IPS DF 6.9 (cell line): ENCODE data around the gene FIBCD1.

Source experiments
- DNase-seq: peaks from one replicate; pipeline ENCODE4 v3.0.0-alpha.2; 2013; ENCODE audit warnings: low read depth, low spot score
- H3K27ac ChIP-seq: one replicate; pipeline ENCODE4 v1.5.1; 2013; ENCODE audit warnings: low read length, control low read depth
- H3K27me3 ChIP-seq: 2 replicates; pipeline ENCODE4 v1.6.1; 2013; ENCODE audit warnings: mild to moderate bottlenecking, low read length; ENCODE audit not compliant: control insufficient read depth, insufficient read depth
- H3K36me3 ChIP-seq: 2 replicates; pipeline ENCODE4 v1.6.1; 2013; ENCODE audit warnings: low read length; ENCODE audit not compliant: control insufficient read depth, insufficient read depth
- H3K4me1 ChIP-seq: 2 replicates; pipeline ENCODE4 v1.6.1; 2013; ENCODE audit warnings: low read length; ENCODE audit not compliant: control insufficient read depth, insufficient read depth
- H3K4me3 ChIP-seq: 2 replicates; pipeline ENCODE4 v1.5.1; 2013; ENCODE audit warnings: mild to moderate bottlenecking, low read length
- H3K9me3 ChIP-seq: 2 replicates; pipeline ENCODE4 v1.6.1; 2013; ENCODE audit warnings: low read length, inconsistent platforms; ENCODE audit not compliant: control insufficient read depth, insufficient read depth
- WGBS: extraction: QIAGEN DNeasy Blood & Tissue Kit; methylation state at CpG from one replicate; pipeline ENCODE4 v1.1.7; 2013; ENCODE audit warnings: mixed read lengths, missing lambda C conversion rate; ENCODE audit not compliant: insufficient read length, insufficient coverage; 5-methylcytosine and 5-hydroxymethylcytosine counted together

The FIBCD1 gene

DNA sequence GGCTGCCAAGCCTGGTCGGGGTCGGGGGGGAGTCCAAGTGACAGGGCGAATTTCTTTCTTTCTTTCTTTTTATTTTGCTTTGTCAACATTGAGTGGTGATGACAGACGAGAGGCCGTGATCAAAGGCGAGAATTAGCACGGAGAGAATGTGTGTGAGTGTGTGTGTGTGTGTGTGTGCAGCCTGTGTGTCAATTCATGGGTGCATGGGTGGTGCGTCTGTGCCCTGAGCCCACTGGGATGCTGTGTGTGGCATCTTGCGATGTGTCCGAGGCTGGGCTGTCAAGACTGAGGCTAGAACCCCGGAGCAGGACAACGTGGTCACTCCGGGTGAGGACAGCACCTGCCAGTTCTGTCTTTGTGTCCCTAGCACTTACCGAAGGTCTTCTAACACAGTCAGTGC lies 4.7 kb upstream of the FIBCD1 start:
- DNase-seq = no peak
- Histone ChIP-seq H3K4me3 (no peak overlapping the region), H3K36me3 (no peaks in the 10 kb centered on the region), H3K27ac (no peak overlapping the region), H3K9me3 (no peaks in the 10 kb centered on the region), H3K4me1 (peaks cover 4% of the 10 kb centered on the region), H3K27me3 (peaks cover 5% of the 10 kb centered on the region; the same call in 1 of the 2 replicates)
- WGBS = no CpG with 5 or more reads among the region's 14 CpGs

DNA sequence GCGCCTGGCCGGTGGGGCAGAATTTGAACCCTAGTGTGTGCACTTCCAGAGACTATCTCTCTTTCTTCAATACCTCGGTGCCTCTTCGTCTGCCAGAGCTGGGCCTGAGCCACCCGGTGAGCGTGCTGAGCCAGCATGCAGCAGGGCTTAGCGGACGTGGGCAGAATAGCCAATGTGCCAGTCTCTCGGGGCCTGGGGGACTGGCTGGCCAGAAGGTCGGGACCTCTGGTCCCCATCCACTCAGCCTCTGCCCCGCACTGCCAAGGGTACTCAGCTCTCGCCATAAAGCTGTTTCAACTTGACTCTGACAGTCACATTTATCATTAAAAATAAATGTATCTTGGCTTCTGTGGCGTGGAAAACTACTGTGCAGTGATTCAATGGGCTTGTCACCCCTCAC lies 4.2 kb upstream of the FIBCD1 start:
- no peaks in the 10 kb centered on the region for H3K9me3 ChIP-seq
- DNase-seq = no peak
- H3K4me3 ChIP-seq = no peak overlapping the region
- no peaks in the 10 kb centered on the region for H3K36me3 ChIP-seq
- no peak overlapping the region for H3K27ac ChIP-seq
- no CpG with 5 or more reads among the region's 13 CpGs for WGBS
- peaks cover 5% of the 10 kb centered on the region; the same call in 1 of the 2 replicates for H3K27me3 ChIP-seq
- peaks cover 4% of the 10 kb centered on the region for H3K4me1 ChIP-seq

GRCh38 chr9:130942679-130943078 lies 3.6 kb upstream of the FIBCD1 start:
- H3K4me1 ChIP-seq = peaks cover 8% of the 10 kb centered on the region
- H3K4me3 ChIP-seq = no peak overlapping the region
- H3K27ac ChIP-seq = no peak overlapping the region
- H3K27me3 ChIP-seq = peaks cover 9% of the 10 kb centered on the region; the same call in 1 of the 2 replicates
- H3K9me3 ChIP-seq = no peaks in the 10 kb centered on the region
- DNase-seq = no peak
- no CpG with 5 or more reads among the region's 10 CpGs for WGBS
- H3K36me3 ChIP-seq = no peaks in the 10 kb centered on the region

- Histone ChIP-seq H3K4me3 (no peak overlapping the region), H3K27ac (no peak overlapping the region), H3K9me3 (no peaks in the 10 kb centered on the region), H3K36me3 (no peaks in the 10 kb centered on the region), H3K4me1 (peaks cover 9% of the 10 kb centered on the region), H3K27me3 (peaks cover 10% of the 10 kb centered on the region; the same call in 1 of the 2 replicates)
- WGBS = no CpG with 5 or more reads among the region's 6 CpGs
- no peak for DNase-seq
Observed at GRCh38 chr9:130942084-130942483, 3.0 kb upstream of the FIBCD1 start.

DNA sequence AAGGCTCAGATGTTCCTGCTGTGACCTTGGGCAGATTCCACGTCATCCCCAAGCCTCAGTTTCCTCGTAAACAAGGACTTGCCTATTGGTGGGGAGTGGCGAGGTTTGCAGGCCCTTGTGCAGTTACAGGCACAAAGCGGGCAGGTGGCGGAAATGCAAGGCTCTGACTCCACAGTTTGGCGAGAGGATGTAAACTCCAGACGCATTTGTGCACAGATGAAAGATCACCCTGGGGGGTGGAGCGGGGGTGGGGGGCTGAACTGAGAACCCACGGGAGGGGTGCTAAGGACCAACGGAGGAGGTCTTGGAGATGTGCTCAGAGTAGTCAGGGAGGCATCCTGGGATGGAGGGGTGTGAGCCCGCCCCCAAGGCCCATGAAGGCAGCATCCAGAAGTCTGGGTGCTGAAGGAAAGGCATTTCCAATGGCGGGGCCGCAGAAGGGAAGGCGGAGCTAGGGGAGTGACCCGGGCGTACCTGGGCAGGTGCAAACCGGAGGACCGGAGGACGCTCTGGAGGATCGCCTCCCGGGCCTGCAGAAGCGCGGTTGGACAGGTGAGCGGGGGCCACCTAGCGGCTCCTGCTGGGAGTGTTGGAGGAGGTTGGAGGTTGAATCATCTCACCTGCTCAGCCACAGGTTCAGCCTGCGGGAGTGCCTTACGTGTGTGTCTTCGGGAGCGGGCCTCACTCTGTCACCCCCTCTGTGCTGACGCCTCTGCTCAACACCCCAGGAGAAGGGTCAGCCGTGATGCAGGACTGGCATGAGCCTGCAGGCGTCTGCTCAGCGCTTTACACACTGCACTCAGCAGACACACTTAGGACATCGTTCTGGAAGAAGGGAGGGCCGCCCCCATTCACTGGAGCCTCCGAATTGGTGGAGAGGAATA lies 1.9 kb upstream of the FIBCD1 start:
- peak; percentile 87 for DNase-seq
- no peak overlapping the region for H3K27ac ChIP-seq
- H3K36me3 ChIP-seq = no peaks in the 10 kb centered on the region
- H3K27me3 ChIP-seq = peaks cover 10% of the 10 kb centered on the region; the same call in 1 of the 2 replicates
- no CpG with 5 or more reads among the region's 36 CpGs for WGBS
- H3K9me3 ChIP-seq = no peaks in the 10 kb centered on the region
- H3K4me1 ChIP-seq = peaks cover 14% of the 10 kb centered on the region
- H3K4me3 ChIP-seq = no peak overlapping the region

DNA sequence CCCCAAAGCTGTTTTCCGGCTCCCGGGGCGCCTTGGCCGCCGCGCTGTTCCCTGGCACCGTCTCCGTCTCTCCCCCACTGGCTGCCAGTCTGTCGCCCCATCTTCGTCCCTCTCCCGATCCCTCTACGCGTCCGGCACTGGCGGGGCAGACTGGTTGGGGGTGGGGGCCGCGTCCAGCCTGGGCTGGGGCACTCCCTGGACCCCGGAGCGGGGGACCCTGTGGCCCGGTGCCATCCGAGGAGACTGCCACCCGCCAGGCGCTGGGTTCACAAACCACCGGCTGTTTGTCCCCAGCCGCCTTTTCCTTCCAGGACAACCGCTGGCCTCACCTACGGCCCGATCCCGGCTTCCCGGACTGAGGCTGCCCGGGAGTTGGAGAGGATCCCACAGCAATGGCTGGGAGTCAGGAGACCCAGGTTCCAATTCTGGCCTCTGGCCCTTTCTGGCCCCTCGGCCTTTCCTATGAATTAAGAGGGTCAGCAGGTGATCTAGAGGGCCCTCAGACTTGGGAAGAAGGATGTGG lies 1.0 kb upstream of the FIBCD1 start:
- Histone ChIP-seq H3K9me3 (no peaks in the 10 kb centered on the region), H3K27me3 (peaks cover 10% of the 10 kb centered on the region; the same call in 1 of the 2 replicates), H3K27ac (no peak overlapping the region), H3K4me3 (peak overlapping the region; percentile 69; the same call in 1 of the 2 replicates), H3K36me3 (no peaks in the 10 kb centered on the region), H3K4me1 (peaks cover 14% of the 10 kb centered on the region)
- WGBS = no CpG with 5 or more reads among the region's 32 CpGs
- DNase-seq = no peak

- Histone ChIP-seq H3K27me3 (peaks cover 10% of the 10 kb centered on the region; the same call in 1 of the 2 replicates), H3K27ac (no peak overlapping the region), H3K4me1 (peaks cover 14% of the 10 kb centered on the region), H3K36me3 (no peaks in the 10 kb centered on the region), H3K9me3 (no peaks in the 10 kb centered on the region), H3K4me3 (peak overlapping the region; percentile 69; the same call in 1 of the 2 replicates)
- WGBS = no CpG with 5 or more reads among the region's 75 CpGs
- DNase-seq = no peak
Observed at GRCh38 chr9:130939405-130940026, 469 bp upstream of the FIBCD1 start.

- peaks cover 10% of the 10 kb centered on the region; the same call in 1 of the 2 replicates for H3K27me3 ChIP-seq
- DNase-seq = no peak
- no peaks in the 10 kb centered on the region for H3K36me3 ChIP-seq
- H3K9me3 ChIP-seq = no peaks in the 10 kb centered on the region
- WGBS = no CpG with 5 or more reads among the region's 52 CpGs
- H3K4me1 ChIP-seq = peaks cover 20% of the 10 kb centered on the region
- peak overlapping the region; percentile 69 for H3K4me3 ChIP-seq
- H3K27ac ChIP-seq = no peak overlapping the region
Observed at GRCh38 chr9:130938184-130938651, 829 bp downstream of the FIBCD1 start.

DNA sequence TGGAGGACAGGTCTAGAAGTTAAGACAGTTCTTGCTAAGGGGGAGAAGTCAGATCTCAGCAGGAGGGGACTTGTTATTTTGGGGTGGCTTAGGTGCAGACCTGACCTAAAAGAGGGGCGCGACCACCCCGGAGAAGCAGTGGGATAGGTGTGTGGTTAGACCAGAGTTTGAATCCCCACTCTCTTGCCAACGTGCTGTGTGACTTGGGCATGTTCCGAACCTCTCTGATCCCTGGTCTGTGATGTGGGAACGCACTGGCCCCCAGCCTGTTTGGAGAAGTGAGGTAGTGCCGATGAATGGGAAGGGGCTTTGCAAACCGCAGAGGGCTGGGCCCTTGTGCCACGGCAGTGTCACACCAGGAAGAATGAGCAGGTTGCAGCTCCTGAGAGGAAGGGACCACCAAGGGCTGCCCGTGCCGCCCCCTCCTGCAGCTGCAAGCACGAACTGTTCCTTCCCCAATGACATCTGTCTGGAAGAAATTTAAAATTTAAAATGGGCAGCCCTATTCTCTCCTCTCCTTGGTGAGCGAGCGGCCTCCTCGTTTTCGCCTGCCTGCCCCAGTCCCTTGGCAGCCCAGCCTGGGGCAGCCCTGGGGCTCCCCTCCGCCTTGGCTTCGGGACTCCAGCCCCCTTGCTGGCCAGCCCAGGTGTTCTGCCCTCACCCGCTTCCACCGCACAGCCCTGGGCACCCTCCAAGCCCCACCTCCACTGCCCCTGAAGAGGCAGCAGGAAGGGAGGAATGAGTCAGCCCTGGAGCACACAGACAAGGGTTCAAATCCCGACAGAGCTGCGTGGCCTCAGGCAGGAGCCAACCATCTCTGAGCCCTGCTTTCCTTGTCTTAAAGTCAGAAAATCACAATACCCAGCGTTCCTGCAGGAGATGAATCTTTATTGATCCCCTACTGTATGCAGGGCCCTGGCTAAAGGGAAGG lies 1.6 kb downstream of the FIBCD1 start:
- Histone ChIP-seq H3K27me3 (peaks cover 10% of the 10 kb centered on the region; the same call in 1 of the 2 replicates), H3K4me3 (no peak overlapping the region; the same call in 1 of the 2 replicates), H3K36me3 (no peaks in the 10 kb centered on the region), H3K4me1 (peaks cover 25% of the 10 kb centered on the region), H3K9me3 (no peaks in the 10 kb centered on the region), H3K27ac (no peak overlapping the region)
- WGBS = no CpG with 5 or more reads among the region's 23 CpGs
- no peak for DNase-seq
